Naive thymus-derived CD4-positive, alpha-beta T cell (primary cell): Measurements from ENCODE around the gene HHIPL1. TPM values are rescaled to one million over a fixed set of nuclear protein-coding genes. Genes with fewer than 3 reads are reported as not detected.

Source experiments
- ATAC-seq: fragments of 150-1000 bp; cut with Tn5 transposase; 2 replicates; pipeline ENCODE4 v1.10.0; 2021; ENCODE audit warnings: mild to moderate bottlenecking, moderate library complexity
- CTCF ChIA-PET: fragments of 350-600 bp; sonication (Branson Sonifier 250); formaldehyde crosslinking; loops from one replicate; lab custom pipeline; 2021; ENCODE audit warnings: antibody characterized with exemption; lab: Charles Lee
- POLR2A ChIA-PET: fragments of 350-600 bp; sonication (Branson Sonifier 250); formaldehyde crosslinking; loops from one replicate; lab custom pipeline; 2021; ENCODE audit warnings: antibody characterized with exemption, inconsistent platforms; lab: Charles Lee
- DNase-seq, 9 donors: peaks; one replicate each; pipeline versions ENCODE4 v3.0.0 to v3.0.0-alpha.2; 2020 to 2022; ENCODE audit warnings: mixed read lengths in 1 of 9
- H3K27ac ChIP-seq: one replicate; pipeline ENCODE4 v1.7.0; 2013; ENCODE audit warnings: mild to moderate bottlenecking, low read depth, low read length, moderate library complexity
- H3K27me3 ChIP-seq, 2 donors: one replicate each; pipeline ENCODE4 v1.7.0; 2013; ENCODE audit warnings: low read length in 2 of 2, mild to moderate bottlenecking in 2 of 2, moderate library complexity in 2 of 2; ENCODE audit not compliant: control insufficient read depth in 2 of 2, insufficient read depth in 2 of 2
- H3K36me3 ChIP-seq, 3 experiments: 1 replicate in 2 of 3; 2 replicates in 1 of 3; pipeline ENCODE4 v1.7.0; 2013; ENCODE audit warnings: low read length in 3 of 3, mild to moderate bottlenecking in 3 of 3, moderate library complexity in 1 of 3; ENCODE audit not compliant: insufficient read depth in 3 of 3, control insufficient read depth in 2 of 3
- H3K4me1 ChIP-seq, 2 donors: one replicate each; pipeline ENCODE4 v1.7.0; 2013; ENCODE audit warnings: low read length in 2 of 2, mild to moderate bottlenecking in 2 of 2, moderate library complexity in 1 of 2; ENCODE audit not compliant: control insufficient read depth in 2 of 2, insufficient read depth in 2 of 2
- H3K4me3 ChIP-seq: 2 replicates; pipeline ENCODE4 v1.7.0; 2013; ENCODE audit warnings: mild to moderate bottlenecking, low read length
- H3K9me3 ChIP-seq, 3 experiments: 1 replicate in 2 of 3; 2 replicates in 1 of 3; pipeline ENCODE4 v1.7.0; 2013; ENCODE audit warnings: low read length in 3 of 3; ENCODE audit not compliant: control insufficient read depth in 2 of 3
- H3K27ac Mint-ChIP-seq, 9 donors: one replicate each; pipeline ENCODE4 v1.8.0; 2020 to 2022; ENCODE audit warnings: mixed read lengths in 9 of 9, mild to moderate bottlenecking in 8 of 9, moderate library complexity in 5 of 9, inconsistent platforms in 2 of 9
- H3K27me3 Mint-ChIP-seq, 5 donors: one replicate each; pipeline ENCODE4 v1.8.0; 2021 to 2022; ENCODE audit warnings: mixed read lengths in 5 of 5, mild to moderate bottlenecking in 1 of 5
- H3K36me3 Mint-ChIP-seq, 5 donors: one replicate each; pipeline ENCODE4 v1.8.0; 2020 to 2022; ENCODE audit warnings: mixed read lengths in 5 of 5, mild to moderate bottlenecking in 3 of 5, inconsistent platforms in 1 of 5
- H3K4me1 Mint-ChIP-seq, 7 donors: one replicate each; pipeline ENCODE4 v1.8.0; 2020 to 2022; ENCODE audit warnings: mixed read lengths in 7 of 7, mild to moderate bottlenecking in 3 of 7, inconsistent platforms in 1 of 7
- H3K4me3 Mint-ChIP-seq, 10 donors: one replicate each; pipeline ENCODE4 v1.8.0; 2020 to 2022; ENCODE audit warnings: mild to moderate bottlenecking in 10 of 10, mixed read lengths in 10 of 10, moderate library complexity in 6 of 10, inconsistent platforms in 2 of 10
- H3K9me3 Mint-ChIP-seq, 11 donors: one replicate each; pipeline ENCODE4 v1.8.0; 2020 to 2022; ENCODE audit warnings: mixed read lengths in 11 of 11, mild to moderate bottlenecking in 4 of 11, inconsistent platforms in 1 of 11, moderate library complexity in 1 of 11
- intact Hi-C, 2 donors: fragments of 100-400 bp; cut with micrococcal nuclease; formaldehyde crosslinking; loops; one replicate each; pipeline ENCODE4 v1.15.1; 2023
- polyA plus RNA-seq, 2 donors: library from polyadenylated mRNA; unstranded; fragments of 300-500 nt; fragmentation: Illumina TruSeq; gene quantifications; one replicate each; pipeline ENCODE4 v1.2.3, GENCODE V29; 2021
- total RNA-seq, 6 experiments: library from RNA in 5 of 6; stranded (reverse) in 5 of 6; gene quantifications; 1 replicate in 5 of 6; 2 replicates in 1 of 6; pipeline ENCODE4 v1.2.3 and lab custom pipeline; 2021 to 2026

Gene HHIPL1
- total and polyA plus RNA-seq, 7 experiments from 2014 or later = 0.40 to 0.41 TPM; not detected in 5

- DNase-seq = peak in 2 of 9 donors; percentile 0 to 7
- intact Hi-C loops = no loop called here
- ChIA-PET POLR2A (no interaction called here), CTCF (interaction anchor here (1.2 to 3.3 kb wide), 3 partner anchors 156 to 181 kb away, joined by 4 to 10 read pairs (median 5); no protein-coding TSS in a partner anchor)
- ATAC-seq = no peak
- Mint-ChIP-seq H3K4me3 (no peak overlapping the region), H3K36me3 (peaks cover 0 to 3% (median 0%) of the 10 kb centered on the region in 5 donors), H3K27ac (no peak overlapping the region), H3K27me3 (peaks cover 6 to 47% (median 18%) of the 10 kb centered on the region in 5 donors), H3K9me3 (no peaks in the 10 kb centered on the region), H3K4me1 (peaks cover 0 to 6% (median 0%) of the 10 kb centered on the region in 7 donors)
- Histone ChIP-seq H3K27me3 (no peaks in the 10 kb centered on the region), H3K9me3 (no peaks in the 10 kb centered on the region), H3K4me3 (no peak overlapping the region), H3K36me3 (no peaks in the 10 kb centered on the region), H3K27ac (no peak overlapping the region), H3K4me1 (no peaks in the 10 kb centered on the region)
These were observed 84.1 kb downstream of the HHIPL1 start for GRCh38 chr14:99728981-99729451.

Other genes starting within 250 kb of the HHIPL1 start
- 10 to 100 TPM; 42.7 to 59.4 (median 53.5) TPM for gene SETD3, start 164.3 kb upstream of the HHIPL1 start, total RNA-seq
- 10 to 100 TPM; 32.2 to 47.4 TPM for gene SETD3, start 164.3 kb upstream of the HHIPL1 start, polyA plus RNA-seq
- gene CCNK, start 163.7 kb upstream of the HHIPL1 start, total RNA-seq = 100 to 1,000 TPM in 2 of 5 experiments, 10 to 100 TPM in 3; 68.4 to 139 (median 81.9) TPM
- gene CCNK, start 163.7 kb upstream of the HHIPL1 start, polyA plus RNA-seq = 10 to 100 TPM; 16.5 to 19.8 TPM
- 1 to 10 TPM; 7.6 to 9.9 (median 9.0) TPM for gene CCDC85C, start 40.9 kb upstream of the HHIPL1 start, total RNA-seq
- 1 to 10 TPM in 1 of 2 donors, under 1 TPM in 1; 0.76 to 1.5 TPM for gene CCDC85C, start 40.9 kb upstream of the HHIPL1 start, polyA plus RNA-seq
- under 1 TPM in 4 of 5 experiments, not detected in 1; 0.13 to 0.34 (median 0.32) TPM for gene CYP46A1, start 39.2 kb downstream of the HHIPL1 start, total RNA-seq
- under 1 TPM; 0.02 to 0.03 TPM for gene CYP46A1, start 39.2 kb downstream of the HHIPL1 start, polyA plus RNA-seq
- not detected for gene EML1, start 148.3 kb downstream of the HHIPL1 start, total RNA-seq
- not detected for gene EML1, start 148.3 kb downstream of the HHIPL1 start, polyA plus RNA-seq